GM21528 (cell line): Measurements from ENCODE around the gene C1QTNF12.

Experiments used
- ATAC-seq: cut with Tn5 transposase; IDR thresholded peaks from one replicate; pipeline ENCODE4 v1.9.1; 2021; ENCODE audit warnings: mild to moderate bottlenecking, moderate library complexity; ENCODE audit not compliant: unreplicated experiment, low FRiP score

The C1QTNF12 gene

DNA sequence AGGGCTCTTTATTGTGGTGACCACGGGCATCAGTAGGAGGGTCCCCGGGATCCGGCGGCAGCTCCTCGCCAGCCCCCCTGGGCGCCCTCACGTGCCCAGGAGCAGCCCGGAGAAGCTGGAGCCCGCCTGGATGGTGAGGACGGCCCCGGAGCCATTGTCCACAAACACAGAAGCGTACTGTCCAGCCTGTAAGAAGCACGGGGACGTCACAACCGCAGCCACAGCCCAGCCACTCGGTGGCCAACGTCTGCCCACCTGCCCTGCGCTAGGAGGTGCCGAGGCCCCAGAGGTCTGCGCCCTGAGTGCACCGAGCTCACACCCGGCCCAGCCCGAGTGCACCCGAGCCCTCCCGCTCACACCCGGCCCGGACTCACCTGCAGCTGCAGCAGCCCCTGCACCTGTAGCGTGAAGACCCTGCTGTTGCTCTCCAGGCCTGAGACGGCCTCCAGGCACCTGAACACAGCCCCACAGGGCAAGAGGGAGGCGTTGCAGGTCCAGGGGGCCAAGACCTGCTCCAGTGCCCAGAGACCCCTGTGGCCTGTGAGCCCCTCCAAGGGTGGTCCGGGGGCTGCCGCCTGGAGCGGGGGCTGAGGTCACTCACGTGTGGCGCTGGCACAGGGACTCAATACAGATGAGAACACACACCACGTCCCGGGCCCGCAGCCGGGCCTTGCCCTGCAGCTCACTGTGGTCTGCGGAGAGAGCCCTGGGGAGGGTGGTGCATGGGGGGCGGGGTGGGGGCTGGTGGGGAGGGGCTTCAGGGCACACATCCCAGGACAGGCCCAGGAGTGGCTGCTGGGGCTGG, 3.9 kb downstream of the C1QTNF12 start:
- no peak for ATAC-seq

- ATAC-seq, result no peak
These were observed 4.8 kb downstream of the C1QTNF12 start for GRCh38 chr1:1241588-1242219.

DNA sequence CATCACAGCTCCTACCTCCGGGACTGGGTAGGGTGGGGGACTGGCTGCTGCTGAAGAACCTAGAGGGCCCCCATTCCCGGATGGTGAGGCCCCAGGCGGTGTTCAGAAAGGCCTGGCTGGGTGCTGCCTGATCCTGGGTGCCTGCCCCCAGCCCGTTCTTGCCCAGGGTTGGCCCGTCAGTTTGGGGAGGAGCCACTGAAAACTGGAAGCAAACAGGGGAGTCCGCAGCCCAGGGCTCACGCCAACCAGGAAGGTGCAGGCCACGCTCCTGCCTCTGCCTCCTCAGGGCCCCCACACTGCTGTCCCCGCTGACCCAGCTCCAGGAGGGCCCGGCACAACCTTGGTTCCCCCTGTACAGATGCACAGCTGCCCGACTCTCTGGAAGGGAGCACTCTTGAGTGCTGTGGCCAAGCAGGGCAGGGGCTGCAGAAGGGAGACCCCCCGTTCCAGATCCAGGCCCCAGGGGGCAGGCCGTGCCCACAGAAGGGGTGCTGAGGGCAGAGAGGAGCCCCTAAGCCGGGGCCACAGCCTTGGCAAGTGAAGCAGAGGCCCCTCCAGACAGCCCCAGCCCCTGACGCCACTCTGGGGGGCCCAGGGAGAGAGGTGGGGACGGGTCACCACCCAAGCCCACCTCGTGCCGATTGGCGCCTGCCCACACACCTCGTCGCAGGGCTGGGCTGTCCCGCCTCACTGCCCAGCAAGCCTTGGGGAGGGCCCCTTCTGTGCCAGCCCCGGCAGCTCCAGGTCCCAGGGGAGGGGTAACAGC, 5.5 kb downstream of the C1QTNF12 start:
- ATAC-seq, result no peak

DNA sequence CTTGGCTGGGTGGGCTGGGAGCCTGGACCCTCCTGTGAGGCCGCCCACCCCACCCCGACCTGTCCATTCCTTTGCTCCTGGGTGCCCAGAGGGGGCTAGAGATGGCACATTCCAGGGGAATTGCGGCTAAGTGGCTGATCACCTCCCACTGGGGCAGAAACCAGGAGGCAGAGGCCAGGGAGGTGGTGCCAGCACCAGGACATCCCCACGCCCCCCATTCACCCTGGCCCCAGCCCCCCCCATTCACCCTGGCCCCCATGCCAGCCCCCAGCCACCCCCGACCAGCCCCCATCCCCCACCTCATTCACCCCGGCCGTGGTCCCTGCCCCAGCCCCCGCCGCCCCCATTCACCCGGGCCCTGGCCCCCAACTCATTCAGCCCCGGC, 6.2 kb downstream of the C1QTNF12 start:
- ATAC-seq, result no peak

- ATAC-seq, result no peak
These were observed 6.7 kb downstream of the C1QTNF12 start for GRCh38 chr1:1239614-1240347.

GRCh38 chr1:1239227-1239613, 7.3 kb downstream of the C1QTNF12 start:
- no peak for ATAC-seq

GRCh38 chr1:1238702-1239178, 7.8 kb downstream of the C1QTNF12 start:
- ATAC-seq, result no peak

- no peak for ATAC-seq
These were observed 8.4 kb downstream of the C1QTNF12 start for GRCh38 chr1:1237874-1238701.

DNA sequence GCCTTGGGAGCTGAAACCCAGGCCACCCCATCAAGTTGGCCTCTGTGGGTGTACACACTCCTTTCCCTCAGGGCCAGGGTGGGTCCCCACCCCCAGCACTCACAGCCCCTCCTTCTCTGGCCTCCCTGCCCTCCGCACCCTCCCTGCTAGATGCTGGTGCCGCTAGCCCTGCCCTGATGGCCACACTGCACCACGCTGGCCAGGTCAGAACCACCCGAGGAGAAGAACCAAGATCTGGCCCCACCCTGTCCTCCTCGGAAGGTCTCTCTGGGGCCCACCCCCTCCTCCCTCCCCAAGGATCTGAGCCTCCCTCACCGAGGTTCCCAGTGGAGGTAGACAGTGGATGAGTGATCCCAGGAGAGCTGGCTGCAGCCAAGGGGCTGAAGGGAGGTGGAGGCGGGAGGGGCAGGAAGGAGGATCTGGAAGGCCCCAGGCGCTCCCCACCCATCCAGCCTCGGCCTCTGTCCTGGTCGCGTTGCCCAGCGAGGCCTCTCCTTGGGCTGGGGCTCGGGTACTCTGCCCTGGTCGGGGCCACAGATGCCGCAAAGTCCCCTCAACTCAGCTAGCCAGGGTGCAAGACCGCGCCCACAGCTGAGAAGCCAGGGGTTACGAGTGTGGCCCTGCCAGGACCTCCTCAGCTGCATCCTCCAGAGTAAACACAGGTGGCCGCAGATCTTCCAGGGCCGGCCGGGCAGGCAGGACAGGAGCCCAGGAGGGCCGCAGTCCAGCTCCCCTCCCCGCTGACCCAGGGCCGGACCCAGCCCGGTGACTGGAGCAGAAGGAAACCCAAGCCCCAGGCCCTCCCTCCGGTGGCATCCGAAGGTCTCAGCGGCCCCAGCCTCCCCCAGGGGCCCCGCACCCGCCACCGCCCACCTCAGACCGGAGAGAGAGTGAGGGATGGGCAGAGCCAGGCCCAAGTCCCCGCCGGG, 9.3 kb downstream of the C1QTNF12 start:
- ATAC-seq, result no peak

- ATAC-seq, result no peak
These were observed 10.3 kb downstream of the C1QTNF12 start for GRCh38 chr1:1236176-1236763.

GRCh38 chr1:1235016-1235744, 11.3 kb downstream of the C1QTNF12 start:
- ATAC-seq, result no peak

GRCh38 chr1:1234180-1234808, 12.2 kb downstream of the C1QTNF12 start:
- no peak for ATAC-seq

- ATAC-seq, result no peak
These were observed 13.0 kb downstream of the C1QTNF12 start for GRCh38 chr1:1233567-1233892.

- no peak for ATAC-seq
These were observed 13.5 kb downstream of the C1QTNF12 start for GRCh38 chr1:1232796-1233566.

GRCh38 chr1:1232208-1232795, 14.2 kb downstream of the C1QTNF12 start, which contains the start of gene B3GALT6:
TSS of gene B3GALT6 (plus strand) at chr1:1232237. CDS start at chr1:1232279, 42 bp downstream.
- ATAC-seq, result no peak
